Karpas-422 (cell line): Measurements from ENCODE around the gene GFPT2. TPM values are rescaled to one million over a fixed set of nuclear protein-coding genes. Genes with fewer than 3 reads are reported as not detected.
"Not testable (repeated sequence)": the region's sequence is repeated elsewhere in the genome, so short reads cannot be mapped to it uniquely, and the experiment has no call there.

Experiments used
- DNase-seq: peaks from one replicate; pipeline ENCODE4 v3.0.0-alpha.2; 2015
- H2AFZ ChIP-seq: fragments of 200-600 bp; sonication (generic); 2 replicates; pipeline ENCODE4 v1.6.1; 2014; ENCODE audit warnings: antibody characterized with exemption, low read length, mixed read lengths
- H3K27ac ChIP-seq: fragments of 200-600 bp; sonication (generic); 2 replicates; pipeline ENCODE4 v1.5.1; 2014; ENCODE audit warnings: mild to moderate bottlenecking, low read length, moderate library complexity
- H3K27me3 ChIP-seq: fragments of 200-600 bp; sonication (generic); 2 replicates; pipeline ENCODE4 v1.6.1; 2014; ENCODE audit warnings: low read length, mixed read lengths
- H3K36me3 ChIP-seq: fragments of 200-600 bp; sonication (generic); 2 replicates; pipeline ENCODE4 v1.6.1; 2014; ENCODE audit warnings: low read length, mixed read lengths; ENCODE audit not compliant: insufficient read depth
- H3K4me1 ChIP-seq: fragments of 200-600 bp; sonication (generic); 2 replicates; pipeline ENCODE4 v1.6.1; 2014; ENCODE audit warnings: mild to moderate bottlenecking, low read length, mixed read lengths
- H3K4me2 ChIP-seq: fragments of 200-600 bp; sonication (generic); 2 replicates; pipeline ENCODE4 v1.6.1; 2014; ENCODE audit warnings: low read length, low read depth, mild to moderate bottlenecking; ENCODE audit not compliant: poor library complexity, severe bottlenecking
- H3K4me3 ChIP-seq: fragments of 200-600 bp; sonication (generic); 2 replicates; pipeline ENCODE4 v1.5.1; 2014; ENCODE audit warnings: mild to moderate bottlenecking, antibody characterized with exemption, low read length, mixed read lengths
- H3K79me2 ChIP-seq: fragments of 200-600 bp; sonication (generic); 2 replicates; pipeline ENCODE4 v1.6.1; 2014; ENCODE audit warnings: mild to moderate bottlenecking, low read length, mixed read lengths
- H3K9ac ChIP-seq: fragments of 200-600 bp; sonication (generic); 2 replicates; pipeline ENCODE4 v1.6.0; 2014; ENCODE audit warnings: low read length
- H3K9me2 ChIP-seq: fragments of 200-600 bp; sonication (generic), shearing (Covaris generic); replicated peaks from 2 replicates; pipeline ENCODE4 v1.6.0; 2014; ENCODE audit warnings: mild to moderate bottlenecking, low read length, moderate library complexity; ENCODE audit not compliant: insufficient read depth
- H3K9me3 ChIP-seq: fragments of 300-700, 200-600 bp; sonication (generic); 2 replicates; pipeline ENCODE4 v1.6.1; 2014; ENCODE audit warnings: low read length, mixed read lengths
- H4K20me1 ChIP-seq: fragments of 200-600 bp; sonication (generic); 2 replicates; pipeline ENCODE4 v1.6.1; 2014; ENCODE audit warnings: mild to moderate bottlenecking, antibody characterized with exemption, low read length, low read depth; ENCODE audit not compliant: insufficient read depth
- total RNA-seq: library from RNA; depleted of rRNA; stranded (reverse); fragments of >200 nt; shearing (Covaris generic); gene quantifications from 2 replicates; pipeline ENCODE4 v1.2.3, GENCODE V29; 2014; ENCODE audit warnings: low replicate concordance

The GFPT2 gene
- total RNA-seq, 1 experiment from 2014 or later = 11.7 TPM

DNA sequence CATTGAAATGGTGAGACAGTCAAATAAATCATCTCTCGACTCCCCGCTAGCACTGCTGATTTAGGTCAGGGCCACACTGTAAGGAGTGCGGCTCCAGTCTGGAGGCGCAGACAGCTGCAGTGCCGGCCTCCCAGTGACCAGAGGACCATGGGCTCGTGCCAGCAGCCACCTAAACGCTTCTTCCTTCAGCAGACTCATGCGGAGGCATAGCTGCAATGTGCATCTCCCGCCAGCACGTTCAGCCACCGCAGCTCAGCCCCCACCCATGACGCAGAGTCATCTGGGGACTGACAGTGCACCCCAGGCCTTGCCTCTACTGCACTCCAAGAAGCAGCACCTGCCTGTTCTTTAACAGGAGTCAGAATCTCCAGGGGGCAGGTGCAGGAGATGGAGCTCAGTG is 47.7 kb downstream of the GFPT2 start:
- DNase-seq = no peak

DNA sequence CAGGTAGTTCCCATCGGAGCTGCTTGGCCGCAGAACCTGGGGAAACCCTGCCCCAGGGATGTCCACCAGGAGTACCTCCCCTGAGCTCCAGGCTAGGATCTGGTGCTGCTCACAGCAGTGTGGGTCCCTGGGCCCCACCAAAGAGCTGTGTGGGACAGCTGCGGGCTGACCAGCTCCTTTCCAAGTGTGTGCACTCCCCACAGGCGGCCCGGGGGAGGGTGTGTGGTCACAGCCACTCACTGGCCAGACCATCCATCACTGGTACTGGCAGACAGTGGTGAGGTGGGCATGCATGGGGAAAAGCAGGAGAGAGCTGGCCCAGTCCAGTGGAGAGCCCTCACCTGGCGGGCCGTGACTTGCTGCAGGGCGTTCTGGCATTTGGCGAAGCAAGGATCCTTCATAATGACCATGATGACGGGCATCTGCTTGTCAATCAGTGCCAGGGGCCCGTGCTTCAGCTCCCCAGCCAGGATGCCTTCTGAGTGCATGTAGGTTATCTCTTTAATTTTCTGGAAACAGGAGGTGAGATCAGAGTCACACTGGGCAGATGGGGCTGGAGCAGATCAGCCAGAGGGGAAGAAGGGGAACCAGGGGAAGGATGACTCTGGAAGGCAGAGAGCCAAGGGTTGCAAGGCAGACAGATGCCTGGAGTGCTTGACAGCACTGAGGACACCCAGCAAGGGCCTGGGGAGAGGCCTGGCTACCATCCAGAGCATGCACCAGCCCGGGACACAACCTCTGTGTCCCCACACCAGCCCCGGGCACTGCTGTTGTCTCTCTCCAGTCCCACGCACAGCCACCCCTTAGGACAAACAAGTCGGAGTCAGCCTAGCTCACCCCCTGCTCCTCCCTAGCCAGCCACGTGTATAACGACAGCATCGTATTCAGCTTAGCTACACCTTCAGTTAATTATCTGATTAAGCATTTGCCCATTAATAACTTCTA is 48.4 kb downstream of the GFPT2 start:
- H2AFZ ChIP-seq = no peak overlapping the region
- no peak overlapping the region for H3K4me3 ChIP-seq
- no peak overlapping the region for H3K27ac ChIP-seq
- H3K4me1 ChIP-seq = no peaks in the 10 kb centered on the region
- no peaks in the 10 kb centered on the region for H4K20me1 ChIP-seq
- H3K4me2 ChIP-seq = no peak overlapping the region
- H3K27me3 ChIP-seq = no peaks in the 10 kb centered on the region
- no peaks in the 10 kb centered on the region for H3K79me2 ChIP-seq
- H3K36me3 ChIP-seq = no peaks in the 10 kb centered on the region
- DNase-seq = no peak
- H3K9ac ChIP-seq = no peak overlapping the region
- H3K9me2 ChIP-seq = no peaks in the 10 kb centered on the region
- no peaks in the 10 kb centered on the region for H3K9me3 ChIP-seq

More for the DNA sequence above, 47.7 kb downstream of the GFPT2 start:
- Histone ChIP-seq H3K9me2 (no peaks in the 10 kb centered on the region), H3K9ac (no peak overlapping the region), H3K27ac (no peak overlapping the region), H3K27me3 (no peaks in the 10 kb centered on the region), H3K9me3 (no peaks in the 10 kb centered on the region), H3K36me3 (no peaks in the 10 kb centered on the region), H3K4me2 (no peak overlapping the region), H3K4me3 (no peak overlapping the region), H3K79me2 (no peaks in the 10 kb centered on the region), H4K20me1 (no peaks in the 10 kb centered on the region), H2AFZ (no peak overlapping the region), H3K4me1 (no peaks in the 10 kb centered on the region)

DNA sequence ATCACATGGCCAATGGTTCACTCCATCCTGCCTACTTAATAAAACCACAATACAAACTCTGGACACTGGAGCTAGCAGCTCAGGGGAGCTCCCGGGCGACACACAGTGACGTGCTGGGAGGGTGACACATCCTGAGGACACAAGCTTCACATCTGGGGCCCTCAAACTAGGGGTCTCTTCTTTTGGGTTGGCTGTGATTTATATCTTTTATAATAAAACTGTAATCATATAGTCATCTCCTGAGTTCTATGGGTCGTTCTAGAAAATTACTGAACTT is 49.2 kb downstream of the GFPT2 start:
- H3K4me1 ChIP-seq = no peaks in the 10 kb centered on the region
- no peaks in the 10 kb centered on the region for H3K9me2 ChIP-seq
- no peak overlapping the region for H2AFZ ChIP-seq
- H3K27me3 ChIP-seq = no peaks in the 10 kb centered on the region
- H3K79me2 ChIP-seq = no peaks in the 10 kb centered on the region
- H3K27ac ChIP-seq = no peak overlapping the region
- DNase-seq = no peak
- H3K4me2 ChIP-seq = no peak overlapping the region
- H4K20me1 ChIP-seq = no peaks in the 10 kb centered on the region
- no peaks in the 10 kb centered on the region for H3K9me3 ChIP-seq
- H3K9ac ChIP-seq = no peak overlapping the region
- H3K36me3 ChIP-seq = no peaks in the 10 kb centered on the region
- H3K4me3 ChIP-seq = no peak overlapping the region

DNA sequence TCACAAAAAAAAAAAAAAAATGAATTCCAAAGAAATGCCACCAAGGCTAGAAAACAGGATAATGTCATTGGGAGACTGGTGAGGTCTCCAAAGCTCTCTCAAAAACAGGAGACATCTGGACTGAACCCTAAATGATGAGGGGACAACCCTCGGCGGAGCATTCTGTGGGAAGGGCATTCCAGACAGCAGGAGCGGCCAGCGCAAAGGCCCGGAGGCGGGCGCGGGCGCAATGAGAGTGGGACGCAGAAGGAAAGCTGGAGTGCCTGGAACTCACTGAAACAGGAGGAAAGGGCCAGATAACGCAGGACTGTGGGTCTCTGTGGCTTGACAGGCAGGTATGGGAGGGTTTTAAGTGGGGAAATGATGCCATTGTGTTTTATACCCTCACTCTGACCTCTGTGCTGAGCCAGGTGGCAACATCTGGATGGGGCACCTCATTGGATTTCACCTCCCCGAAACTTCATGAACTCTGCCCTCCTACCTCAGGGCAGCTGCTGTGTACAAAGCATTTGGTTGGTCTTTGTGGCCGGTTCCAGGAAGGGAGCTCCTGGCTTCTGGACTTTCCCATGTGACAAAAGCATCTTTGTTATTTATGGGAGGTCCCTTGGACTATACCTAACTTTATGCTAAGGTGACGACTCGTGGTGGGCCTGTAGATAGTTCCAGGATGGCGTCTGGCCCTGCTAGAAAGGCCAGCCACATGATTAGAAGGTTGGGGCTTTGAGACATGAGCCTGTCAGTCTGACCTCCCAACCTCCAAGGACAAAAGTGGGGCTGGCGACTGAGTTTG is 49.7 kb downstream of the GFPT2 start:
- Histone ChIP-seq H3K4me3 (no peak overlapping the region), H3K27me3 (no peaks in the 10 kb centered on the region), H3K9me3 (no peaks in the 10 kb centered on the region), H3K4me2 (no peak overlapping the region), H3K4me1 (no peaks in the 10 kb centered on the region), H3K27ac (no peak overlapping the region), H2AFZ (no peak overlapping the region), H3K9me2 (no peaks in the 10 kb centered on the region), H4K20me1 (no peaks in the 10 kb centered on the region), H3K36me3 (no peaks in the 10 kb centered on the region), H3K9ac (no peak overlapping the region), H3K79me2 (no peaks in the 10 kb centered on the region)
- DNase-seq = no peak

DNA sequence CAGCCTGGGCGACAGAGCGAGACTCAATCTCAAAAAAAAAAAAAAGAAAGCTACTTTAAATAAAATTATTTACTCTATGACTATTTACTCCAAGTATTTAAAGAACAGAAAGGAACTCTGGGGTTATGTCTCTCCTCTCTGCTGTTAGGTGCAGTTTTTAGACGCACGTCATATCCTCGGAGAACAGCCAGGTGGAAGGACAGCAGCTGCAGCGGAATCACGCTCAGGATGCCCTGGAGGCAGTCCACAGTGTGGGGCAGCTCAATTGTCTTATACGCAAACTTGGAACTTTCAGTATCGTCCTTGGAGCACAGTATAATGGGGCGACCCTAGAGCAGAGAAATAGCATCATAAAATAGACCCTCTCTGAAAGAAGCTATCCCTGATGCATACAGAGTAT is 50.9 kb downstream of the GFPT2 start:
- Histone ChIP-seq H3K4me3 (no peak overlapping the region), H3K4me2 (no peak overlapping the region), H3K9me3 (no peaks in the 10 kb centered on the region), H3K36me3 (no peaks in the 10 kb centered on the region), H2AFZ (no peak overlapping the region), H3K27me3 (no peaks in the 10 kb centered on the region), H4K20me1 (no peaks in the 10 kb centered on the region), H3K4me1 (no peaks in the 10 kb centered on the region), H3K27ac (no peak overlapping the region), H3K9me2 (no peaks in the 10 kb centered on the region), H3K79me2 (no peaks in the 10 kb centered on the region), H3K9ac (no peak overlapping the region)
- no peak for DNase-seq

DNA sequence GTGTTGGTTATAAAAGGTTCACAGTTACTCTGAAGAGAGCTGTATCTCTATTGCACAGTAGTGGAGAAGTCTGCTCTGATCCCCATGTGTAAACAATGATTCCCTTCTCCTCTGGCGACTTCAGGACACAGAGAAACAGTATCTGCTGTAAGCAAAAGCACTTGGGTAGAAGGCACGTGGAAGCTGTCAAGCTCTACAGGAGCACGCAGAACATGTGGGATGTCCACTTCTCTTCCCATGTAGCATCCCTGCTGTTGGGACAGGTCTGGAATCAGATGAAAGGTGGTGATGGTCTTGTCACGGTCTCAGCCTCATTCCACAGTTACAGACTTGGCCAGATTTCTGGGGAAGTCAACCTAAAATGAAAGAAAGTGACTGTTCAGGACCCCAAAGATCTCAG is 51.9 kb downstream of the GFPT2 start:
- Histone ChIP-seq H4K20me1 (no peaks in the 10 kb centered on the region), H3K9me2 (no peaks in the 10 kb centered on the region), H3K4me1 (peaks cover 2% of the 10 kb centered on the region; the same call in 1 of the 2 replicates), H3K27ac (no peak overlapping the region), H2AFZ (no peak overlapping the region), H3K4me2 (no peak overlapping the region), H3K36me3 (no peaks in the 10 kb centered on the region), H3K9me3 (no peaks in the 10 kb centered on the region), H3K27me3 (no peaks in the 10 kb centered on the region), H3K79me2 (no peaks in the 10 kb centered on the region), H3K4me3 (no peak overlapping the region), H3K9ac (no peak overlapping the region)
- no peak for DNase-seq

DNA sequence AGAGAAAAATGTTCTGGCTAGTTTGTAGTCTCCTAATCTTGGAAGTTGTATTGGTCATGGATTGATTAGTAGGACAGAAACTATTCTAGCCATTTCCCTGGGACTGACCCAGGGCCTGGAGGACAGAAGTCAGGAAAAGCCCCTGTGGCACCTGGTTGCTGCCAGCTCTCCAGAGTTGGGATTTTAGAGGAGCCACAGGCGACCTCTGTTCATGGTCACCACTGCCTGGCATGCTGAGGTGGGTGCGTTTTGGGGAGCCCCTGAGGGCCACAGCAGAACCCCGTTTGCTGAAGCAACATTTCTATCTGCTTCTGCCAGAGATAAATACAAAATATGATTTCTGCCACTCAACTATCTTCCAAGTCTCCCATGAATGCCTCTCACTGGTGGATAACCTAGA is 53.6 kb downstream of the GFPT2 start:
- DNase-seq = no peak
- Histone ChIP-seq H3K4me1 (peaks cover 7% of the 10 kb centered on the region; the same call in 1 of the 2 replicates), H3K4me2 (no peak overlapping the region), H2AFZ (no peak overlapping the region), H4K20me1 (no peaks in the 10 kb centered on the region), H3K4me3 (no peak overlapping the region), H3K27me3 (no peaks in the 10 kb centered on the region), H3K27ac (no peak overlapping the region), H3K9me2 (no peaks in the 10 kb centered on the region), H3K36me3 (no peaks in the 10 kb centered on the region), H3K9ac (no peak overlapping the region), H3K9me3 (no peaks in the 10 kb centered on the region), H3K79me2 (no peaks in the 10 kb centered on the region)

DNA sequence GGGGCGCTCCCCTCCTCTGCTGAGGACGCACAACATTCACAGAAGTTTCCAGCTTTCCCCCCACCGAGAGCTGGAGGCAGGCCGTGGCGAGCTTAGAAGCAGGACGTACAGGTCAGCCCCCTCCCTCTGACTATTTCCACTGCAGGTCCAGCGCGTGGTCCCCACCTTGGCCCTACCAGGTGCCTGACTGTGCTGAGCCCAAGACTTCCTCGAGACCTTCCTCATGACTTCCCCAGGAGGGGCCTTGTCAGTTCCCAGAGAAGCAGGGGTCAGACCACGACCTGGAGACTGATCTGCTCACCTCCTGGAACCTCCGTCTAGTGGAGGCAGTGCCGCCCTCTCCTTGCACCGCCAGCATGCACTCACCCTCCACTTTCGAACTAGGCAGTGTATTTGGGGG is 54.1 kb downstream of the GFPT2 start:
- not testable (repeated sequence) for H3K27ac ChIP-seq, H4K20me1 ChIP-seq, H2AFZ ChIP-seq, H3K4me3 ChIP-seq, H3K4me1 ChIP-seq, H3K36me3 ChIP-seq, H3K4me2 ChIP-seq, H3K9me2 ChIP-seq, H3K79me2 ChIP-seq, DNase-seq, H3K27me3 ChIP-seq, H3K9me3 ChIP-seq, H3K9ac ChIP-seq
